SU-DHL-6 (cell line): Measurements from ENCODE around the gene RASA1.
A peak's percentile ranks its signal among the peaks of the same experiment; 100 is the strongest.

ENCODE experiments used
- H2AFZ ChIP-seq: fragments of 200-600 bp; sonication (generic); 2 replicates; pipeline ENCODE4 v1.6.1; 2014; ENCODE audit warnings: low read depth, mild to moderate bottlenecking, moderate library complexity, mixed read lengths, antibody characterized with exemption, low read length; ENCODE audit not compliant: severe bottlenecking
- H3F3A ChIP-seq: fragments of 200-600 bp; shearing (Covaris generic); 2 replicates; pipeline ENCODE4 v1.6.0; 2016; ENCODE audit warnings: antibody characterized with exemption, mild to moderate bottlenecking; ENCODE audit not compliant: insufficient read depth
- H3K27ac ChIP-seq: fragments of 200-600 bp; sonication (generic); 2 replicates; pipeline ENCODE4 v1.5.1; 2016; ENCODE audit warnings: low read depth, mild to moderate bottlenecking, low read length, moderate library complexity, mixed read lengths
- H3K27me3 ChIP-seq: fragments of 200-600 bp; sonication (generic), shearing (Covaris generic); 2 replicates; pipeline ENCODE4 v1.6.0; 2014; ENCODE audit warnings: mild to moderate bottlenecking, low read length
- H3K36me3 ChIP-seq: fragments of 200-600 bp; sonication (generic); 2 replicates; pipeline ENCODE4 v1.6.1; 2014; ENCODE audit warnings: mild to moderate bottlenecking, low read length, mixed read lengths
- H3K4me2 ChIP-seq: fragments of 300-600, 200-600 bp; shearing (Covaris generic), sonication (generic); 2 replicates; pipeline ENCODE4 v1.6.0; 2014; ENCODE audit warnings: low read length, low read depth, mild to moderate bottlenecking; ENCODE audit not compliant: poor library complexity, severe bottlenecking
- H3K4me3 ChIP-seq: fragments of 200-600 bp; sonication (generic); 2 replicates; pipeline ENCODE4 v1.5.1; 2014; ENCODE audit warnings: antibody characterized with exemption, low read length, mild to moderate bottlenecking, mixed read lengths; ENCODE audit not compliant: insufficient read depth, poor library complexity, severe bottlenecking
- H3K79me2 ChIP-seq: fragments of 200-600 bp; sonication (generic); 2 replicates; pipeline ENCODE4 v1.6.1; 2014; ENCODE audit warnings: mild to moderate bottlenecking, low read length, moderate library complexity; ENCODE audit not compliant: insufficient read depth
- H3K9ac ChIP-seq: fragments of 200-600 bp; sonication (generic); 2 replicates; pipeline ENCODE4 v1.7.0; 2014; ENCODE audit warnings: mild to moderate bottlenecking, low read length
- H3K9me2 ChIP-seq: fragments of 200-600 bp; sonication (generic); replicated peaks from 2 replicates; pipeline ENCODE4 v1.6.1; 2014; ENCODE audit warnings: low read length; ENCODE audit not compliant: insufficient read depth
- H3K9me3 ChIP-seq: fragments of 200-600 bp; sonication (generic); 2 replicates; pipeline ENCODE4 v1.6.1; 2014; ENCODE audit warnings: low read length, mixed read lengths; ENCODE audit not compliant: insufficient read depth
- H4K20me1 ChIP-seq: fragments of 200-600 bp; sonication (generic); 2 replicates; pipeline ENCODE4 v1.6.1; 2014; ENCODE audit warnings: low read depth, mild to moderate bottlenecking, antibody characterized with exemption, low read length, moderate library complexity, mixed read lengths
- CTCF ChIP-seq: fragments of 200-600 bp; sonication (generic); IDR thresholded peaks from one replicate; pipeline ENCODE4 v1.5.1; 2017; ENCODE audit warnings: antibody characterized with exemption, mild to moderate bottlenecking, low read length, moderate library complexity; ENCODE audit not compliant: insufficient read depth, poor library complexity, severe bottlenecking
- EZH2phosphoT487 ChIP-seq: fragments of 200-600 bp; sonication (generic), shearing (Covaris generic); conservative IDR thresholded peaks from 2 replicates; pipeline ENCODE4 v1.6.1; 2018; ENCODE audit warnings: mild to moderate bottlenecking, antibody characterized with exemption, low read length, moderate library complexity, mixed read lengths

The RASA1 gene

GRCh38 chr5:87411586-87411972 lies 143.9 kb downstream of the RASA1 start:
- Histone ChIP-seq H3K9me3 (no peaks in the 10 kb centered on the region), H3F3A (no peaks in the 10 kb centered on the region), H3K4me2 (peak overlapping the region; percentile 78), H3K27ac (no peak overlapping the region), H3K27me3 (no peaks in the 10 kb centered on the region), H3K36me3 (peaks cover 48% of the 10 kb centered on the region), H4K20me1 (peaks cover 11% of the 10 kb centered on the region; the same call in 1 of the 2 replicates), H3K4me3 (peak overlapping the region; percentile 92), H3K9me2 (no peaks in the 10 kb centered on the region), H3K79me2 (peaks cover 32% of the 10 kb centered on the region), H3K9ac (peak overlapping the region; percentile 86), H2AFZ (no peak overlapping the region)
- TF ChIP-seq EZH2phosphoT487: no peak
- TF ChIP-seq CTCF: no peak

- H3K9me2 ChIP-seq: no peaks in the 10 kb centered on the region
- no peaks in the 10 kb centered on the region for H3F3A ChIP-seq
- H3K79me2 ChIP-seq: peaks cover 32% of the 10 kb centered on the region
- H3K9me3 ChIP-seq: no peaks in the 10 kb centered on the region
- peak overlapping the region; percentile 92 for H3K4me3 ChIP-seq
- no peaks in the 10 kb centered on the region for H3K27me3 ChIP-seq
- H4K20me1 ChIP-seq: peaks cover 11% of the 10 kb centered on the region; the same call in 1 of the 2 replicates
- H2AFZ ChIP-seq: peak overlapping the region; percentile 89
- peak overlapping the region; percentile 42 for H3K27ac ChIP-seq
- H3K36me3 ChIP-seq: peaks cover 43% of the 10 kb centered on the region
- peak overlapping the region; percentile 86 for H3K9ac ChIP-seq
- TF ChIP-seq CTCF (no peak), EZH2phosphoT487 (no peak)
- peak overlapping the region; percentile 78 for H3K4me2 ChIP-seq
Observed at GRCh38 chr5:87411973-87412629, 144.4 kb downstream of the RASA1 start.

GRCh38 chr5:87412630-87413342 lies 145.1 kb downstream of the RASA1 start, which contains the start of gene CCNH:
Gene CCNH, minus strand, starts transcription at chr5:87412930. Its CDS starts 136 bp downstream, at chr5:87412794.
- H3K9me2 ChIP-seq: no peaks in the 10 kb centered on the region
- peaks cover 36% of the 10 kb centered on the region for H3K36me3 ChIP-seq
- peaks cover 32% of the 10 kb centered on the region for H3K79me2 ChIP-seq
- no peaks in the 10 kb centered on the region for H3K9me3 ChIP-seq
- H2AFZ ChIP-seq: peak within 1 kb of the TSS; percentile 89
- H3K9ac ChIP-seq: peak within 1 kb of the TSS; percentile 86
- no peaks in the 10 kb centered on the region for H3F3A ChIP-seq
- peak within 1 kb of the TSS; percentile 42 for H3K27ac ChIP-seq
- H3K27me3 ChIP-seq: no peaks in the 10 kb centered on the region
- H3K4me2 ChIP-seq: peak within 1 kb of the TSS; percentile 78
- H4K20me1 ChIP-seq: peaks cover 11% of the 10 kb centered on the region; the same call in 1 of the 2 replicates
- peak within 1 kb of the TSS; percentile 92 for H3K4me3 ChIP-seq
- no peak for TF ChIP-seq EZH2phosphoT487
- TF ChIP-seq CTCF: no peak
